OCI-LY7 (cell line): ENCODE results near the gene PCDHGB6. TPM values are rescaled to one million over a fixed set of nuclear protein-coding genes. Genes with fewer than 3 reads are reported as not detected.
"Not testable (repeated sequence)": the region's sequence is repeated elsewhere in the genome, so short reads cannot be mapped to it uniquely, and the experiment has no call there.

ENCODE experiments used
- BruUV-seq: library from RNA; stranded (reverse); fragments of 400-500 nt; replicated peaks from 2 replicates; lab custom pipeline; 2021; lab: Mats Ljungman, UMichigan
- CTCF ChIA-PET: fragments of 300-600 bp; sonication (Branson Sonifier 250); formaldehyde crosslinking; loops from one replicate; lab custom pipeline; 2022; ENCODE audit warnings: antibody characterized with exemption; ENCODE audit not compliant: unreplicated experiment; lab: Charles Lee
- POLR2A ChIA-PET: fragments of 300-600 bp; sonication (Branson Sonifier 250); formaldehyde crosslinking; loops from one replicate; lab custom pipeline; 2022; ENCODE audit warnings: antibody characterized with exemption; lab: Charles Lee
- DNase-seq: peaks from one replicate; pipeline ENCODE4 v3.0.0-alpha.2; 2015; ENCODE audit warnings: low spot score
- H2AFZ ChIP-seq: fragments of 200-600 bp; sonication (generic), shearing (Covaris generic); 2 replicates; pipeline ENCODE4 v1.6.1; 2014; ENCODE audit warnings: mild to moderate bottlenecking, antibody characterized with exemption, low read length, moderate library complexity
- H3K27ac ChIP-seq: fragments of 200-600 bp; sonication (generic); 2 replicates; pipeline ENCODE4 v1.5.1; 2014; ENCODE audit warnings: mixed run types, low read depth, mild to moderate bottlenecking, moderate library complexity, low read length, inconsistent platforms; ENCODE audit not compliant: poor library complexity, severe bottlenecking
- H3K36me3 ChIP-seq: fragments of 200-600 bp; sonication (generic); 2 replicates; pipeline ENCODE4 v1.6.1; 2014; ENCODE audit warnings: mild to moderate bottlenecking, antibody characterized with exemption, low read length, moderate library complexity, mixed read lengths; ENCODE audit not compliant: insufficient read depth
- H3K4me1 ChIP-seq: fragments of 200-600 bp; sonication (generic); 2 replicates; pipeline ENCODE4 v1.5.1; 2014; ENCODE audit warnings: mild to moderate bottlenecking, low read length; ENCODE audit not compliant: insufficient read depth, poor library complexity, severe bottlenecking
- H3K4me2 ChIP-seq: fragments of 200-600 bp; sonication (generic); 2 replicates; pipeline ENCODE4 v1.6.1; 2014; ENCODE audit warnings: mild to moderate bottlenecking, low read length
- H3K4me3 ChIP-seq: fragments of 200-600 bp; sonication (generic); 2 replicates; pipeline ENCODE4 v1.5.1; 2014; ENCODE audit warnings: mild to moderate bottlenecking, low read depth, low read length; ENCODE audit not compliant: poor library complexity, severe bottlenecking
- H3K79me2 ChIP-seq: fragments of 200-600 bp; sonication (generic); 2 replicates; pipeline ENCODE4 v1.6.1; 2016; ENCODE audit warnings: low read depth, mild to moderate bottlenecking, low read length, moderate library complexity, mixed read lengths; ENCODE audit not compliant: insufficient read depth
- H3K9me2 ChIP-seq: fragments of 200-600 bp; sonication (generic); 2 replicates; pipeline ENCODE4 v1.6.1; 2016; ENCODE audit warnings: mild to moderate bottlenecking, low read length, mixed read lengths; ENCODE audit not compliant: insufficient read depth
- H3K9me3 ChIP-seq: fragments of 200-600 bp; sonication (generic); 2 replicates; pipeline ENCODE4 v1.6.1; 2014; ENCODE audit warnings: mild to moderate bottlenecking, mixed run types, low read length, mixed read lengths
- H4K20me1 ChIP-seq: fragments of 200-600 bp; sonication (generic); 2 replicates; pipeline ENCODE4 v1.6.1; 2014; ENCODE audit warnings: mild to moderate bottlenecking, antibody characterized with exemption, low read length, moderate library complexity, mixed read lengths; ENCODE audit not compliant: insufficient read depth
- CTCF ChIP-seq: fragments of 200-600 bp; sonication (generic); conservative IDR thresholded peaks from 2 replicates; pipeline ENCODE4 v1.5.1; 2014; ENCODE audit warnings: mild to moderate bottlenecking, antibody characterized with exemption, low read length, moderate library complexity, mixed read lengths
- EZH2phosphoT487 ChIP-seq: fragments of 200-600 bp; sonication (generic); IDR thresholded peaks from 2 replicates; pipeline ENCODE4 v1.6.1; 2018; ENCODE audit warnings: low read depth, borderline replicate concordance, mild to moderate bottlenecking, mixed run types, antibody characterized with exemption, low read length, moderate library complexity, mixed read lengths
- intact Hi-C: fragments of 100-400 bp; cut with micrococcal nuclease; formaldehyde crosslinking; loops from one replicate; pipeline ENCODE4 v1.10.0; 2022; ENCODE audit not compliant: unreplicated experiment
- total RNA-seq, 2 experiments: library from RNA; depleted of rRNA in 1 of 2; stranded (reverse); fragments of >200 nt in 1 of 2; shearing (Covaris generic) in 1 of 2; gene quantifications; 2 replicates each; pipeline ENCODE4 v1.2.3, GENCODE V29; 2014 to 2022

The PCDHGB6 gene
- total RNA-seq, 2 experiments from 2014 or later, result 4.5 to 4.7 TPM

GRCh38 chr5:141412854-141413539 is 5.2 kb downstream of the PCDHGB6 start, which contains the start of gene PCDHGA10:
PCDHGA10 (plus strand) TSS chr5:141412987; CDS start chr5:141413176, 189 bp downstream.
- BruUV-seq, result no TSS peak

DNA sequence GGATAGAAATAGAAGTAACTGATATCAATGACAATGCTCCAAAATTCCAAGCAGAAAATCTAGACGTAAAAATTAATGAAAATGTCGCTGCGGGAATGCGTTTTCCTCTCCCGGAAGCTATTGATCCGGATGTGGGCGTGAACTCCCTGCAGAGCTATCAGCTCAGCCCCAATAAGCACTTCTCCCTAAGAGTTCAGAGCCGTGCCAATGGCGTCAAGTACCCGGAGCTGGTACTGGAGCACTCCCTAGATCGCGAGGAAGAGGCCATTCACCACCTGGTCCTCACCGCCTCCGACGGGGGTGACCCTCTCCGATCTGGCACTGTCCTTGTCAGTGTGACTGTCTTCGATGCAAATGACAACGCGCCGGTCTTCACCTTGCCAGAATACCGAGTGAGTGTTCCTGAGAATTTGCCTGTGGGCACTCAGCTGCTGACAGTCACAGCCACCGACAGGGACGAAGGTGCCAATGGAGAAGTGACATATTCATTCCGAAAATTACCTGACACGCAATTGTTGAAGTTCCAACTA is 5.8 kb downstream of the PCDHGB6 start:
- Histone ChIP-seq H3K79me2 (no peaks in the 10 kb centered on the region), H3K9me3 (no peaks in the 10 kb centered on the region), H3K9me2 (no peaks in the 10 kb centered on the region), H2AFZ (no peak overlapping the region), H3K36me3 (no peaks in the 10 kb centered on the region), H4K20me1 (no peaks in the 10 kb centered on the region), H3K4me1 (no peaks in the 10 kb centered on the region), H3K27ac (no peak overlapping the region), H3K4me2 (peak overlapping the region; percentile 37; the same call in 1 of the 2 replicates), H3K4me3 (no peak overlapping the region)
- POLR2A ChIA-PET, result interaction anchor here (0.9 to 2.2 kb wide), 2 partner anchors 63 to 150 kb away, joined by 3 to 6 read pairs; no protein-coding TSS in a partner anchor
- CTCF ChIA-PET, result interaction anchor here (0.9 to 1.7 kb wide), 3 partner anchors 51 to 150 kb away, joined by 3 to 8 read pairs (median 4); no protein-coding TSS in a partner anchor
- TF ChIP-seq EZH2phosphoT487 (no peak), CTCF (no peak)
- DNase-seq, result no peak
- BruUV-seq, result no TSS peak
- intact Hi-C loops, result loop anchor here (5.0 kb wide), 1 partner anchor 56 kb away; the partner anchor contains the start of genes PCDHGA4 and PCDHGB2

More at GRCh38 chr5:141412854-141413539, 5.2 kb downstream of the PCDHGB6 start, which contains the start of gene PCDHGA10:
- ChIA-PET CTCF (interaction anchor here (0.9 to 1.7 kb wide), 4 partner anchors 43 to 151 kb away, joined by 3 to 8 read pairs (median 4); partner anchors contain the start of gene PCDHGB3), POLR2A (interaction anchor here (0.9 to 2.2 kb wide), 4 partner anchors 63 to 151 kb away, joined by 3 to 6 read pairs (median 3); partner anchors contain the start of gene PCDHGB1)
- H3K9me2 ChIP-seq, result no peaks in the 10 kb centered on the region
- H3K4me3 ChIP-seq, result no peak within 1 kb of the TSS
- peak; percentile 70 for DNase-seq
- intact Hi-C loops, result loop anchor here (1.0 to 5.0 kb wide), 2 partner anchors 26 to 56 kb away; partner anchors contain the start of genes PCDHGA4, PCDHGB2 and PCDHGB4
- H3K4me2 ChIP-seq, result peak within 1 kb of the TSS; percentile 37; the same call in 1 of the 2 replicates
- no peaks in the 10 kb centered on the region for H3K4me1 ChIP-seq
- no peak within 1 kb of the TSS for H2AFZ ChIP-seq
- no peaks in the 10 kb centered on the region for H4K20me1 ChIP-seq
- no peaks in the 10 kb centered on the region for H3K79me2 ChIP-seq
- no peaks in the 10 kb centered on the region for H3K36me3 ChIP-seq
- TF ChIP-seq CTCF (peak; percentile 88), EZH2phosphoT487 (no peak)
- no peak within 1 kb of the TSS for H3K27ac ChIP-seq
- no peaks in the 10 kb centered on the region for H3K9me3 ChIP-seq

DNA sequence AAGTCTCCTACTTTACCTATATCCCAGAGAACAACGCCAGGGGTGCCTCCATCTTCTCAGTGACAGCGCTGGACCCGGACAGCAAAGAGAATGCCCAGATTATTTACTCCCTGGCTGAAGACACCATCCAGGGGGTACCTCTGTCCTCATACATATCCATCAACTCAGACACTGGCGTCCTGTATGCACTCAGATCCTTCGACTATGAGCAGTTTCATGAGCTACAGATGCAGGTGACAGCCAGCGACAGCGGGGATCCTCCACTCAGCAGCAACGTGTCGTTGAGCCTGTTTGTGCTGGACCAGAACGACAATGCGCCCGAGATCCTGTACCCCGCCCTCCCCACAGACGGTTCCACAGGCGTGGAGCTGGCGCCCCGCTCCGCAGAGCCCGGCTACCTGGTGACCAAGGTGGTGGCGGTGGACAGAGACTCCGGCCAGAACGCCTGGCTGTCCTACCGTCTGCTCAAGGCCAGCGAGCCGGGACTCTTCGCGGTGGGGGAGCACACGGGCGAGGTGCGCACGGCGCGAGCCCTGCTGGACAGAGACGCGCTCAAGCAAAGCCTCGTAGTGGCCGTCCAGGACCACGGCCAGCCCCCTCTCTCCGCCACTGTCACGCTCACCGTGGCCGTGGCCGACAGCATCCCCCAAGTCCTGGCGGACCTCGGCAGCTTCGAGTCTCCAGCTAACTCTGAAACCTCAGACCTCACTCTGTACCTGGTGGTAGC is 6.9 kb downstream of the PCDHGB6 start:
- H3K4me3 ChIP-seq, H4K20me1 ChIP-seq, H3K4me1 ChIP-seq, H3K79me2 ChIP-seq, BruUV-seq, H3K9me2 ChIP-seq, H3K4me2 ChIP-seq, H3K9me3 ChIP-seq, H2AFZ ChIP-seq, H3K36me3 ChIP-seq, H3K27ac ChIP-seq, DNase-seq: not testable (repeated sequence)
- POLR2A ChIA-PET, result interaction anchor here (0.7 kb wide), 1 partner anchor 479 kb away, joined by 10 read pairs; no protein-coding TSS in a partner anchor
- CTCF ChIA-PET, result interaction anchor here (1.7 kb wide), 1 partner anchor 149 kb away, joined by 8 read pairs; no protein-coding TSS in a partner anchor
- intact Hi-C loops, result loop anchor here (5.0 kb wide), 1 partner anchor 57 kb away; the partner anchor contains the start of genes PCDHGA4 and PCDHGB2

GRCh38 chr5:141415275-141415618 is 7.4 kb downstream of the PCDHGB6 start:
- H3K27ac ChIP-seq, intact Hi-C loops, CTCF ChIA-PET, H3K9me2 ChIP-seq, H3K9me3 ChIP-seq, H3K79me2 ChIP-seq, H3K36me3 ChIP-seq, H3K4me2 ChIP-seq, BruUV-seq, H3K4me3 ChIP-seq, H2AFZ ChIP-seq, H3K4me1 ChIP-seq, H4K20me1 ChIP-seq, DNase-seq: not testable (repeated sequence)
- POLR2A ChIA-PET, result interaction anchor here (0.7 kb wide), 1 partner anchor 479 kb away, joined by 10 read pairs; no protein-coding TSS in a partner anchor
